Mucosa of stomach (tissue), 1 donor: ENCODE measurements around the gene DCAF7.

Experiments used
- H3K27me3 ChIP-seq: one replicate; pipeline ENCODE4 v1.7.0; 2013; ENCODE audit warnings: mild to moderate bottlenecking, low read length; ENCODE audit not compliant: control insufficient read depth, insufficient read depth
- H3K36me3 ChIP-seq: one replicate; pipeline ENCODE4 v1.7.0; 2013; ENCODE audit warnings: low read length; ENCODE audit not compliant: control insufficient read depth, insufficient read depth
- H3K4me1 ChIP-seq: one replicate; pipeline ENCODE4 v1.7.0; 2013; ENCODE audit warnings: mild to moderate bottlenecking, low read length; ENCODE audit not compliant: control insufficient read depth, insufficient read depth
- H3K4me3 ChIP-seq: one replicate; pipeline ENCODE4 v1.7.0; 2013; ENCODE audit warnings: low read length
- H3K9ac ChIP-seq: one replicate; pipeline ENCODE4 v1.7.0; 2013; ENCODE audit warnings: mild to moderate bottlenecking, low read length, moderate library complexity
- H3K9me3 ChIP-seq: one replicate; pipeline ENCODE4 v1.7.0; 2013; ENCODE audit warnings: mild to moderate bottlenecking, low read length, moderate library complexity; ENCODE audit not compliant: control insufficient read depth
- donor health status: Pancreatic carcinoma.

DCAF7 gene

DNA sequence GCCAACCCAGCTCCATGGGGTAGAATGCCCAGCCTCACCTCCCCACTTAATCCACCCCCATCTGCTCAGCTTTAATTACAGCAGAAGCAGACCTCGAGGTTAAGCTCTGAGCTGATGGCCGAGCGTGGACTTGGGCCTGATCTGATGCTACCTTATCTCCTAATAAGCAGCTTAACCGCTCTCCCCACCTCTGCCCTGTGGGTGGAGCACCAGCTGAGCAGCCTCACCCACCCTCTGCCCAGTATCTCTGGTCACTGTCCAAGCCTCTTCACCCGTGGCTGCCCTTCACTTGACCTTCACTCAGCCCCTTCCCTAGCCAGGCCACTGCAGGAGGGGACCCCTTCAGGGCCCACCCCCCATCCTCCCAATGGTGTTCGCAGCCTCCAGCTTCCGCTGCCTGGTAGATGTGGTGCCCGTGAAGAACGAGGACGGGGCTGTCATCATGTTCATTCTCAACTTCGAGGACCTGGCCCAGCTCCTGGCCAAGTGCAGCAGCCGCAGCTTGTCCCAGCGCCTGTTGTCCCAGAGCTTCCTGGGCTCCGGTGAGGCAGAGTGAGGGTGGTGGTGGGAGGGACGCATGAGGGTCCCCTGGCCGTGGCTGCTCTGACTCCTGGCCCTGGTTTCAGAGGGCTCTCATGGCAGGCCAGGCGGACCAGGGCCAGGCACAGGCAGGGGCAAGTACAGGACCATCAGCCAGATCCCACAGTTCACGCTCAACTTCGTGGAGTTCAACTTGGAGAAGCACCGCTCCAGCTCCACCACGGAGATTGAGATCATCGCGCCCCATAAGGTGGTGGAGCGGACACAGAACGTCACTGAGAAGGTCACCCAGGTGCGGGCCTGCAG is 20.3 kb upstream of the DCAF7 start:
- Histone ChIP-seq H3K9ac (no peak overlapping the region), H3K27me3 (peaks cover 6% of the 10 kb centered on the region), H3K4me1 (no peaks in the 10 kb centered on the region), H3K4me3 (no peak overlapping the region), H3K9me3 (no peaks in the 10 kb centered on the region), H3K36me3 (no peaks in the 10 kb centered on the region)

DNA sequence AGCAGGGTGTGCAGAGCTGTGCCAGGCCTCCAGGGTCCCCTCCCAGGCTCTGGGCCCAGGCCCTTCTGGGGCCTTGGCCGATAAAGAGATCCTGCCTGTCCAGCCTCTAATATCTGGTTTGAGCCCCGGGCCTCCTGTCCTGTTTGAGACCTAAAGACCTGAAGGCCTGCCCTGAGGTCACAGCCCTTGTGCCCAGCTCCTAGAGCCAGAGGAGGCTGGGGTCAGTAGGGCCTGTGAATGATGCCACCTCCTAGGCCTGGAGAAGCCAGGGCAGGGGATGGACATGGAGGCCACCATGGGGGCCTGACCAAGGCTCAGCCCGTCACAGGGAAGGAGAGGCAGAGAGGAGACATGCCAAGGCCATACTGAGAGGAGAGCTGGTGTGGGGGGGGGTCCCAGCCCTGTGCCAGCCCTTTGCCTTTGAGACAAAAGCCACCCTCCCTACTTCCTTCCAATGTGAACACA is 19.7 kb upstream of the DCAF7 start:
- H3K9ac ChIP-seq = no peak overlapping the region
- no peaks in the 10 kb centered on the region for H3K36me3 ChIP-seq
- H3K4me1 ChIP-seq = no peaks in the 10 kb centered on the region
- H3K9me3 ChIP-seq = no peaks in the 10 kb centered on the region
- H3K27me3 ChIP-seq = no peaks in the 10 kb centered on the region
- H3K4me3 ChIP-seq = no peak overlapping the region

DNA sequence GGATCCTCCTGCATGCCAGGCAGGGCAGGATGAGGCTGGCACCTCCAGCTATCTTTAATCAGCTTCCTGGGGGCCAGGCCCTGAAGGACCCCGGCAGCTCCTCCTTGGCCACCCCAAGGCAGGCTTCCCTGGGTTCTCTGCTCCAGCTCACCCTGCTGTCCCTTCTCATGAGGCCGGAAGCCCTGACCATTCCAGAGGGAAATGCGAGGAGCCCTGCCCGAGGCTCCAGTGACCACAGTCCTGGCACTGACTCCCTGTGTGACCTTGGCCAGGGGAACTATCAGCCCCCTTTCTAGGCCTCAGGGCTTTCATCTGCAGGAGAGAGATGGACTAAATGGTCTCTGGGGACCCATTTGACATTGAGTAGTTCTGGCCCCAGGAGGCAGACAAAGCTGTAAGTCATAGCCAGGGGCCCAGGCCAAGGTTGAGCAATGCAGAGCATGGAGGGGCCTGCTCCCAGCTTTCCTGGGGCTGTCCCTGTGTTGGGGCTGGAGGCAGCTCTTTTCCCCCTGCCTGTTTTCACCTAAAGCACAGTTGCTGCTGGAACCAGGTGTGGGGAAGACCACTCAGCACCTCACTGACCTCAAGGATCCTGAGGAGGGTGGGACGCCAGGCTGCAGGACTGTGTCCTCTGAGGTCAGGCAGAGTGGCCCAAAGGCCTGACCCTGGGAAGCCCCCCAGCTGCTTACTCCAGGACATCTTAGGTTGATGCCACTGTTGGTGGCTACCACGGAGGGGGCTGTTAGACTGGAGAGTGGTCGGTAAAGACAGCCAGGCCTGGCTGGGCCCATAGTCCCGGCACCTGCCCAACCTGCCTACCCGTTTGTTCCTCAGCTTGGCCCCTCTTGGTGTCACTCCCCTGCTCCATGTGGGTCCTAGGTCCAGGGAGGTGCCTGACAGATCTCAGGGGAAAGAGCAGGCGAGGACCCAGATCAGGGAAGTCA is 19.0 kb upstream of the DCAF7 start:
- Histone ChIP-seq H3K4me3 (no peak overlapping the region), H3K9ac (no peak overlapping the region), H3K36me3 (no peaks in the 10 kb centered on the region), H3K9me3 (no peaks in the 10 kb centered on the region), H3K4me1 (no peaks in the 10 kb centered on the region), H3K27me3 (no peaks in the 10 kb centered on the region)

DNA sequence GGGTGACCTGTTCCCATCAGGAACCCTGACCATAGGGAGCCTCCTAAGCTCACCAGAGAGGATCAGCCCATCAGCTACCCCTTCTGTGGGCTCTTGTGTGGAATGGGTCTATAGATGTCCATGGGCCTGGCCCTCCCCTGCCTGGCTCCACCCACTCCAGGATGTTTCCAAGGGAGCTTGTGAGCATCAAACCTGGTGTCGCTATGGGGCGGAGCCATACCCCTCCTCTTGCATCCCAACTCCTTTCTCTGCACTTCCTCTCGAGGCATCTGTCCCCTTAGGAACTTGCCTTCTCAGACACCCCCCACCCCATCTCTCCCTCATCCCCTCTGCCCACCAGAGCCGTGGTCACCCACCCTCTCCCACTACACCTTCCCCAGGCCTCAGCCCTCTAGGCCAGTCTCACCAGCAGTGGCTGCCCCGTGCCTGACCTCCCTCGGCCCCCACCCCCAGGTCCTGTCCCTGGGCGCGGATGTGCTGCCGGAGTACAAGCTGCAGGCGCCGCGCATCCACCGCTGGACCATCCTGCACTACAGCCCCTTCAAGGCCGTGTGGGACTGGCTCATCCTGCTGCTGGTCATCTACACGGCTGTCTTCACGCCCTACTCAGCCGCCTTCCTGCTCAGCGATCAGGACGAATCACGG is 16.7 kb upstream of the DCAF7 start:
- no peaks in the 10 kb centered on the region for H3K9me3 ChIP-seq
- no peaks in the 10 kb centered on the region for H3K36me3 ChIP-seq
- H3K9ac ChIP-seq = no peak overlapping the region
- no peaks in the 10 kb centered on the region for H3K4me1 ChIP-seq
- peaks cover 17% of the 10 kb centered on the region for H3K27me3 ChIP-seq
- H3K4me3 ChIP-seq = no peak overlapping the region

DNA sequence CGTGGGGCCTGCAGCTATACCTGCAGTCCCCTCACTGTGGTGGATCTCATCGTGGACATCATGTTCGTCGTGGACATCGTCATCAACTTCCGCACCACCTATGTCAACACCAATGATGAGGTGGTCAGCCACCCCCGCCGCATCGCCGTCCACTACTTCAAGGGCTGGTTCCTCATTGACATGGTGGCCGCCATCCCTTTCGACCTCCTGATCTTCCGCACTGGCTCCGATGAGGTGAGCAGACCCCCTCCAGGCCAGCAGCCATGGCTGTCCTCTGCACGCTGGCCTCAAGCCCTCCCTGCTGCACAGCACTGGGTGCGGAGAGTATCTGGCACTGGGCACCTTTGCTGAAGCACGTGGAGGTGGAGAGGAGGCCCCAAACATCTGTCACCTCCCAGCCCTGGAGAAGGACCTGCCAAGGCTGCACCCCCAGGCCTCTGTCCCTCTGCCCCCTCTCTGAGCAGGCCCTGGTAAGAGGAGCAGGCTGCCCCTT is 16.2 kb upstream of the DCAF7 start:
- Histone ChIP-seq H3K9me3 (no peaks in the 10 kb centered on the region), H3K27me3 (peaks cover 22% of the 10 kb centered on the region), H3K36me3 (no peaks in the 10 kb centered on the region), H3K4me1 (no peaks in the 10 kb centered on the region), H3K4me3 (no peak overlapping the region), H3K9ac (no peak overlapping the region)

DNA sequence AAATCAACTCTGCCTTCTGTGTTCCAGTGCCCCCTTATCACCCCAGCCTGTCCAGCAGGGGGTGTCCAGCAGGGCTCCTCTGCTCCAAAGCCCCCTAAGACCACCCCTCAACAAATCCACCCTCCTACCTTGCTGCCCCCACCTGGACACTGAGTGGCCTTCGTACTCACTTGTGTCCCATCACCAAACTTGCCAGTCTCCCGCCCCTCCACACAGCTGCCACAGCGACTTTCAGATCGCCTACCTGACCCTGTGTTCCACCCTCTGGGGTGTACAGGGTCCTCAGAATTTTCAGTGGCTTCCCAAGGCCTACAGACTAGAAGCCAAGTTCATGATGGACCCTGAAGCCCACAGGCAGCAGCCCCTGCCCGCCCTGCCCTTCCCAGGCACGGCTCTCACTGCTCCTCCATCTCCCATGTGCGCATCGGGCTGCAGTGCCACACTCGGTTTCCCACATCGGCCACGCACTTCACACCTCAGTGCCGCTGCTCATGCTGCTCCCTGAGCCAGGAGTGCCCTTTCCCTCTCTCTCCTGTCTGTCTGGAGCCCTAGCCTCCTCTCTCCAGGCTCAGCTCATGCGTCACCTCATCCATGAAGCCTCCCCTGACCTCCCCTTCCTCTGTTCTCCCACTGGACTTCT is 15.3 kb upstream of the DCAF7 start:
- Histone ChIP-seq H3K9ac (no peak overlapping the region), H3K4me3 (no peak overlapping the region), H3K27me3 (peaks cover 30% of the 10 kb centered on the region), H3K4me1 (no peaks in the 10 kb centered on the region), H3K9me3 (no peaks in the 10 kb centered on the region), H3K36me3 (no peaks in the 10 kb centered on the region)

DNA sequence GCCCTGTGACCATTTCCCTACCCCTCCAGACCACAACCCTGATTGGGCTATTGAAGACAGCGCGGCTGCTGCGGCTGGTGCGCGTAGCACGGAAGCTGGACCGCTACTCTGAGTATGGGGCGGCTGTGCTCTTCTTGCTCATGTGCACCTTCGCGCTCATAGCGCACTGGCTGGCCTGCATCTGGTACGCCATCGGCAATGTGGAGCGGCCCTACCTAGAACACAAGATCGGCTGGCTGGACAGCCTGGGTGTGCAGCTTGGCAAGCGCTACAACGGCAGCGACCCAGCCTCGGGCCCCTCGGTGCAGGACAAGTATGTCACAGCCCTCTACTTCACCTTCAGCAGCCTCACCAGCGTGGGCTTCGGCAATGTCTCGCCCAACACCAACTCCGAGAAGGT is 14.6 kb upstream of the DCAF7 start:
- H3K9me3 ChIP-seq = no peaks in the 10 kb centered on the region
- H3K27me3 ChIP-seq = peaks cover 30% of the 10 kb centered on the region
- H3K9ac ChIP-seq = no peak overlapping the region
- H3K36me3 ChIP-seq = no peaks in the 10 kb centered on the region
- H3K4me1 ChIP-seq = no peaks in the 10 kb centered on the region
- H3K4me3 ChIP-seq = no peak overlapping the region

DNA sequence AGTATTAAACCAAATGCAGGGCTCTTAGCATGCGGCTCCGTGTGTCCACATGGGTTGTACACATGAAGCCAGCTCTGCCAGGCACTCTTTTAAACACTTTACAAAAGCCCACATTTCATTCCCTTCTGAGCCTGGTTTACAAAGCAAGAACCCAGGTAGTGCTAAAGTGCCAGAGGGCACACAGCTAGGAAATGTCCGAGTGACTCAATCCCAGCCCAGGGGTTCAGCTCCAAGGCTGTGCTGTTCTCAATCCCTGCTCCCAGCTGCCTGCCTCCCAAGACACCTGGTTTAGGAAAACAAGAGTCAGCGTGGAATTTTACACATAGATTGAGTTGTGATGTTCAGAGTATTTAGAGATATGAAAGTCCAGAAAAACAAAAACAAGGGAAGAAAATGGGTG is 13.3 kb upstream of the DCAF7 start:
- Histone ChIP-seq H3K4me1 (no peaks in the 10 kb centered on the region), H3K27me3 (peaks cover 30% of the 10 kb centered on the region), H3K9ac (no peak overlapping the region), H3K36me3 (no peaks in the 10 kb centered on the region), H3K4me3 (no peak overlapping the region), H3K9me3 (no peaks in the 10 kb centered on the region)

DNA sequence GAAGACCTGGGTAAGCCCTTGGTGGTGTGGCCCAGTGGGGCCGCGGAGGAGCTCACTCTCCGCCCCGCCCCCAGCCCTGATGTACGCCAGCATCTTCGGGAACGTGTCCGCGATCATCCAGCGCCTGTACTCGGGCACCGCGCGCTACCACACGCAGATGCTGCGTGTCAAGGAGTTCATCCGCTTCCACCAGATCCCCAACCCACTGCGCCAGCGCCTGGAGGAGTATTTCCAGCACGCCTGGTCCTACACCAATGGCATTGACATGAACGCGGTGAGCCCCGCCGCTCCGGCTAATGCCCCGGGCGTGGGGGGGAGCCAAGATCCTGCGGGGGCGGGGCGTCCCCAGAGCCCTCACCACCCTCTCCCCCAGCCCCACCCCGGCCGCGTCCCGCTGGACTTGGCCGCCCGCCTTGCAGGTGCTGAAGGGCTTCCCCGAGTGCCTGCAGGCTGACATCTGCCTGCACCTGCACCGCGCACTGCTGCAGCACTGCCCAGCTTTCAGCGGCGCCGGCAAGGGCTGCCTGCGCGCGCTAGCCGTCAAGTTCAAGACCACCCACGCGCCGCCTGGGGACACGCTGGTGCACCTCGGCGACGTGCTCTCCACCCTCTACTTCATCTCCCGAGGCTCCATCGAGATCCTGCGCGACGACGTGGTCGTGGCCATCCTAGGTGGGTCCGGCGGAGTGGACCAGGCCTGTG is 12.1 kb upstream of the DCAF7 start:
- H3K4me1 ChIP-seq = peaks cover 4% of the 10 kb centered on the region
- H3K36me3 ChIP-seq = no peaks in the 10 kb centered on the region
- H3K9me3 ChIP-seq = no peaks in the 10 kb centered on the region
- H3K9ac ChIP-seq = no peak overlapping the region
- H3K4me3 ChIP-seq = no peak overlapping the region
- peaks cover 30% of the 10 kb centered on the region for H3K27me3 ChIP-seq

DNA sequence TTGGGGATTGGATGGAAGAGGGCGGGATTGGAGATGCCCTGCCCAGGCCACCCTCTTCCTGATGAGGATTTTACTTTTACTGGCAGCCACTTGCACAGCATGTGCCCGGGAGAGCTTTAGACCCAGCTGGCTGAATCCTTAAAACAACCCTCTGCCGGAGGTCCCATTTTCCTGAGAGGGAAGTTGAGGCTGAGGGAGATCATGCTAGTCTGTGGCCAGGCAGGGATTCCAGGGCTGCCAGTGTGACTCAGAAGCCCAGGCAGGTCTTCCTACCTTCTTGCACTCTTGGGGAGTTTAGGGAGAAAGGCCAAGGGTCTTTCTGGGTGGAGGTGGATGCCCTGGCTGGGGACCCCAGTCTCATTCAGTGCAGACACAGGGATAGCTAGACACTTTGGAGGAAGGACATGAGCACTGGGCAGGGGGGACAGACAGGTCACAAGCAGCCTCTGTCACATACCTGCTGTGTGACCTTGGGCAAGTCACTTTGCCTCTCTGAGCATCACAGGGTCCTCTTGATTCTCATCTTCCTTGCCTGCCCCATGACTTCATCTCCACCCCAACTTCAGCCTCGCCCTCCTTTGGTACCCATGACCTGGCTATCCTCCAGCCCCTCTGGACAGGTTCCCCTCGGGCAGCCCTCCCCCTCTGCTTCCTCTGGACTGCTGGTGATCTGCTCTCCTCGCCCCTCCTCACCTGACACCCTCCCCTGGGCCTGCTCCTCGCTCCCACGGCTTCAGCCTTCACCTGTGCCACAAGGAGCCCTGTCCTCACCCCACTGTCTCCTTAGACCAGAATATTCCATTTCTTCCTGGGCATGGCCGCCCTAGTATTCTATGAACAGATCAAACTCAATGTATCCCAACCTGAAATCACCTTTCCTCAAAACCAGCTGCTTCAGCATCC is 11.3 kb upstream of the DCAF7 start:
- no peak overlapping the region for H3K4me3 ChIP-seq
- H3K9me3 ChIP-seq = no peaks in the 10 kb centered on the region
- peaks cover 30% of the 10 kb centered on the region for H3K27me3 ChIP-seq

More for the DNA sequence above, 11.3 kb upstream of the DCAF7 start:
- Histone ChIP-seq H3K4me1 (peaks cover 6% of the 10 kb centered on the region), H3K36me3 (no peaks in the 10 kb centered on the region), H3K9ac (no peak overlapping the region)
